Transverse colon (tissue), 4 donors: ENCODE results near the gene TRPM1. TPM values are rescaled to one million over a fixed set of nuclear protein-coding genes. Genes with fewer than 3 reads are reported as not detected.
A peak's percentile ranks its signal among the peaks of the same experiment; 100 is the strongest.

Source experiments
- DNase-seq: peaks from one replicate; pipeline ENCODE4 v3.0.0-alpha.2; 2019
- H3K27ac ChIP-seq, 4 donors: fragments of 200-600 bp; sonication (generic); 2 replicates each; pipeline ENCODE4 v1.5.1; 2016 to 2018; ENCODE audit warnings: inconsistent platforms in 4 of 4
- H3K27me3 ChIP-seq: fragments of 200-600 bp; sonication (generic); 2 replicates; pipeline ENCODE4 v1.5.1; 2017; ENCODE audit warnings: inconsistent platforms
- H3K36me3 ChIP-seq, 4 donors: fragments of 200-600 bp; sonication (generic); 2 replicates each; pipeline ENCODE4 v1.5.1; 2017 to 2019; ENCODE audit warnings: inconsistent platforms in 4 of 4
- H3K4me1 ChIP-seq, 4 donors: fragments of 200-600 bp; sonication (generic); 2 replicates each; pipeline ENCODE4 v1.5.1; 2017 to 2020; ENCODE audit warnings: inconsistent platforms in 4 of 4
- H3K4me3 ChIP-seq, 4 donors: fragments of 200-600 bp; sonication (generic); 1 replicate in 1 of 4; 2 replicates in 3 of 4; pipeline versions ENCODE4 v1.5.1 to v1.6.1; 2017 to 2019; ENCODE audit warnings: inconsistent platforms in 4 of 4
- H3K9me3 ChIP-seq, 2 donors: fragments of 200-600 bp; sonication (generic); 2 replicates each; pipeline ENCODE4 v1.5.1; 2017 to 2019; ENCODE audit warnings: inconsistent platforms in 2 of 2
- CTCF ChIP-seq, 5 experiments: fragments of 200-600 bp in 3 of 5; fragments of 450-650 bp in 2 of 5; sonication (generic) in 3 of 5; IDR thresholded peaks; 1 replicate in 2 of 5; 2 replicates in 3 of 5; pipeline ENCODE4 v1.5.1; 2016 to 2017; ENCODE audit warnings: antibody characterized with exemption in 5 of 5, inconsistent platforms in 3 of 5, mild to moderate bottlenecking in 2 of 5, moderate library complexity in 1 of 5
- EP300 ChIP-seq: sonication (generic); formaldehyde crosslinking; IDR thresholded peaks from one replicate; pipeline ENCODE4 v1.6.1; 2017; ENCODE audit warnings: antibody characterized with exemption, low read depth
- POLR2A ChIP-seq: fragments of 450-650 bp; IDR thresholded peaks from one replicate; pipeline ENCODE4 v1.6.1; 2016; ENCODE audit warnings: antibody characterized with exemption, mild to moderate bottlenecking, moderate library complexity
- POLR2AphosphoS5 ChIP-seq, 3 donors: sonication (generic); formaldehyde crosslinking; IDR thresholded peaks; one replicate each; pipeline ENCODE4 v1.6.1; 2016; ENCODE audit warnings: antibody characterized with exemption in 3 of 3
- WGBS, 2 donors: methylation state at CpG; one replicate each; pipeline ENCODE4 v1.1.5; 2018; ENCODE audit warnings: low coverage in 1 of 2; 5-methylcytosine and 5-hydroxymethylcytosine counted together
- in situ Hi-C, 4 donors: fragments of 200-750 bp; cut with MboI; loops; one replicate each; pipeline versions ENCODE4 v1.15.0 to v1.15.1; 2017; ENCODE audit warnings: low sequenced_read_pairs in 3 of 4, low pct_ligation_motif_present in 1 of 4, low pct_unique_long_range_greater_than_20kb in 1 of 4
- intact Hi-C: fragments of 100-400 bp; cut with DNase I; formaldehyde crosslinking; loops from one replicate; pipeline ENCODE4 v1.15.1; 2023; ENCODE audit warnings: low total_unique reads
- total RNA-seq, 4 donors: library from RNA; depleted of rRNA; stranded (reverse); fragments of >200 nt; gene quantifications; one replicate each; pipeline ENCODE4 v1.1.0, GENCODE V29; 2016

Gene TRPM1
- total RNA-seq, 4 donors from 2014 or later: not detected

DNA sequence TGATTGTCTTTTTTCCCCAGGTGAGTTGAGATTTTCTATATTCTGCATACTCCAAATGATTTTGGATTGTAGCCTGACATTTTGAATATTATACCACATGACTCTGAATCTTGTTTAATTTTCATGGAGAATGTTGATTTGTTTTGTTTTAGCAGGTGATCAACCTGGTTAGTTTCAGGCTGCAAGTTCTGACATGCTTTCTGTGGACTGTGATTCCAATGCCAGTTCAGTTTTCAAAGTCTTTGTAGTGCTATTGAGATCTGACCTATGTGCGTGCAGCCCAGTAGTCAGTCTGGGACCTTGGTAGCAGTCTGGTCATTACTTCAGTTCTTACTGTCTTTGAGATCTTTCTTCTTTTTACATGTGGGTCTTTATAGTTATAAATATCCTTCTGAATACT lies 91.5 kb downstream of the TRPM1 start:
- no peak for TF ChIP-seq CTCF (IDR thresholded peaks at IDR 0.05)
- no peak for TF ChIP-seq POLR2AphosphoS5 (IDR thresholded peaks at IDR 0.05)
- no peak for TF ChIP-seq POLR2A
- no peak for TF ChIP-seq EP300
- in situ Hi-C loops: no loop called here
- 93 to 100% methylated on average over 1 of the region's 1 CpG for WGBS, 2 donors

GRCh38 chr15:31005660-31006059 lies 95.9 kb downstream of the TRPM1 start:
- Histone ChIP-seq H3K27ac (no peak overlapping the region), H3K27me3 (no peaks in the 10 kb centered on the region), H3K9me3 (no peaks in the 10 kb centered on the region), H3K4me3 (no peak overlapping the region), H3K4me1 (peaks cover 0 to 3% (median 0%) of the 10 kb centered on the region in 4 donors), H3K36me3 (no peaks in the 10 kb centered on the region)
- no peak for TF ChIP-seq POLR2A
- TF ChIP-seq CTCF (IDR thresholded peaks at IDR 0.05): no peak
- TF ChIP-seq EP300: no peak
- TF ChIP-seq POLR2AphosphoS5 (IDR thresholded peaks at IDR 0.05): no peak
- no peak for DNase-seq
- in situ Hi-C loops: no loop called here
- WGBS, 2 donors: 52 to 59% methylated on average over 2 of the region's 2 CpGs
- intact Hi-C loops: no loop called here

More for the DNA sequence above, 91.5 kb downstream of the TRPM1 start:
- Histone ChIP-seq H3K27me3 (no peaks in the 10 kb centered on the region), H3K9me3 (peaks cover 11 to 15% of the 10 kb centered on the region in 2 donors), H3K4me1 (no peaks in the 10 kb centered on the region), H3K36me3 (no peaks in the 10 kb centered on the region), H3K27ac (no peak overlapping the region), H3K4me3 (no peak overlapping the region)
- intact Hi-C loops: no loop called here
- no peak for DNase-seq

- H3K4me3 ChIP-seq: no peak overlapping the region
- intact Hi-C loops: no loop called here
- H3K36me3 ChIP-seq: no peaks in the 10 kb centered on the region
- WGBS, 2 donors: 34 to 52% methylated on average over 3 to 5 of the region's 5 CpGs
- in situ Hi-C loops: no loop called here
- no peaks in the 10 kb centered on the region for H3K9me3 ChIP-seq
- H3K27me3 ChIP-seq: no peaks in the 10 kb centered on the region
- peak overlapping the region in 1 of 4 donors; percentile 7 for H3K27ac ChIP-seq
- H3K4me1 ChIP-seq: peaks cover 0 to 3% (median 0%) of the 10 kb centered on the region in 4 donors
- DNase-seq: peak; percentile 69
- TF ChIP-seq POLR2AphosphoS5 (IDR thresholded peaks at IDR 0.05): peak in 1 of 3 donors; percentile 12
- TF ChIP-seq EP300: no peak
- no peak for TF ChIP-seq CTCF (IDR thresholded peaks at IDR 0.05)
- no peak for TF ChIP-seq POLR2A
These were observed 97.2 kb downstream of the TRPM1 start for GRCh38 chr15:31004220-31004733.

DNA sequence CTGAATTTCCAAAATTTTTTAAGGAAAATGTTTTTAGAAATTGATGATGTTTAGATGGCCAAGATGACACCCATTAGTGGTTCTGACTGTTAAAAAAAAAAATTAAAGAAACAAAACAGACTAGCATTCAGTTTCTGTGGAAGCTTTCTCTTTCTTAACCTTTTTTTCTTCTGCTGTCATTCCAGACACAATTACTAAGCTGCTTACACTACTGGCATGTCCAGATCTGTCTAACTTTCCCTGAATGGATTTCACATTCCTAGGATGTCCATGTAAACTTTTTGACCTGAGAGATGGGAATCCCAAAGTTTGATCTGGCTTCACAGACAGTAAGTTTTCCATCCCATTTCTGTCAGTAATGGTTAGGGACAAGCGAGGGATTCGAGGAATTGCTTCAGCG lies 99.8 kb downstream of the TRPM1 start:
- TF ChIP-seq POLR2A (no peak), CTCF (IDR thresholded peaks at IDR 0.05) (no peak), EP300 (no peak), POLR2AphosphoS5 (IDR thresholded peaks at IDR 0.05) (no peak)
- 94% methylated on average over 3 of the region's 3 CpGs; no CpG with 5 or more reads in 1 of the 2 donors for WGBS, 2 donors
- no peak for DNase-seq
- H3K9me3 ChIP-seq: no peaks in the 10 kb centered on the region
- H3K4me3 ChIP-seq: no peak overlapping the region
- H3K27me3 ChIP-seq: no peaks in the 10 kb centered on the region
- intact Hi-C loops: no loop called here
- no peak overlapping the region for H3K27ac ChIP-seq
- in situ Hi-C loops: no loop called here
- no peaks in the 10 kb centered on the region for H3K36me3 ChIP-seq
- peaks cover 0 to 3% (median 0%) of the 10 kb centered on the region in 4 donors for H3K4me1 ChIP-seq
